H1 (cell line): ENCODE data around the gene DOCK11. TPM values are rescaled to one million over a fixed set of nuclear protein-coding genes. Genes with fewer than 3 reads are reported as not detected.

ENCODE experiments used
- BRCA1 ChIP-seq: IDR thresholded peaks from 2 replicates; pipeline ENCODE4 v1.6.1; 2012; ENCODE audit warnings: low read depth, low read length, improper control_type of control experiment
- HDAC2 ChIP-seq, 2 experiments: fragments of 300-600 bp in 1 of 2; sonication (generic) in 1 of 2; IDR thresholded peaks; 2 replicates each; pipeline ENCODE4 v1.6.1; 2011 to 2012; ENCODE audit warnings: low read depth in 2 of 2, low read length in 2 of 2, mild to moderate bottlenecking in 2 of 2, moderate library complexity in 2 of 2, borderline replicate concordance in 1 of 2, inconsistent platforms in 1 of 2
- KDM5A ChIP-seq: fragments of 200-600 bp; IDR thresholded peaks from 2 replicates; pipeline ENCODE4 v1.7.1; 2012; ENCODE audit warnings: mild to moderate bottlenecking, low read length, inconsistent platforms, mixed read lengths
- RBBP5 ChIP-seq: IDR thresholded peaks from 2 replicates; pipeline ENCODE4 v1.7.1; 2012; ENCODE audit warnings: low read depth, mild to moderate bottlenecking, inconsistent platforms, low read length, moderate library complexity, borderline replicate concordance
- RNF2 ChIP-seq: fragments of 200-900, 300-1000 bp; sonication (generic); IDR thresholded peaks from 2 replicates; pipeline ENCODE4 v1.7.1; 2016; ENCODE audit warnings: borderline replicate concordance, low read depth, mild to moderate bottlenecking, antibody characterized with exemption, low read length; ENCODE audit not compliant: poor library complexity, severe bottlenecking; ENCODE audit errors: missing control alignments
- SAP30 ChIP-seq: fragments of 300-600 bp; sonication (generic); IDR thresholded peaks from 2 replicates; pipeline ENCODE4 v1.7.1; 2012; ENCODE audit warnings: low read length, moderate library complexity, mild to moderate bottlenecking, inconsistent platforms; ENCODE audit not compliant: insufficient read depth, insufficient replicate concordance
- SIN3A ChIP-seq, 2 experiments: IDR thresholded peaks in 1 of 2; conservative IDR thresholded peaks in 1 of 2; 2 replicates each; pipeline ENCODE4 v1.6.1; 2011 to 2012; ENCODE audit warnings: low read length in 2 of 2, improper control_type of control experiment in 1 of 2, low read depth in 1 of 2, mild to moderate bottlenecking in 1 of 2
- polyA plus RNA-seq, 7 experiments: library from polyadenylated mRNA; depleted of rRNA in 3 of 7; stranded (reverse) in 5 of 7; unstranded in 2 of 7; fragments of >200 nt in 5 of 7; fragments of 200-250 nt in 2 of 7; gene quantifications; 1 replicate in 5 of 7; 2 replicates in 1 of 7; 4 replicates in 1 of 7; pipeline versions ENCODE4 v1.2.1 to v1.2.3, GENCODE V29; 2011 to 2013; ENCODE audit warnings: missing spikeins in 2 of 7, mixed read lengths in 2 of 7
- total RNA-seq: library from RNA; stranded (reverse); fragmentation: NEBNext Ultra II Directional; extraction: Animal tissue kit (Norgen Biotek cat#: 25700); gene quantifications from 2 replicates; pipeline ENCODE4 v1.2.1, GENCODE V29; 2021
- TF ChIP-seq, protein P1 (sequence below): fragments of 300-600 bp; sonication (generic); IDR thresholded peaks from 2 replicates; pipeline ENCODE4 v1.7.1; 2012; ENCODE audit warnings: low read length, moderate library complexity, mild to moderate bottlenecking, inconsistent platforms; ENCODE audit not compliant: insufficient replicate concordance

DOCK11 gene
- total and polyA plus RNA-seq, 2 of the 8 experiments (the other 6 are each of a cell fraction or from before 2014, with no cell fraction given) = 4.9 to 12.0 TPM

DNA sequence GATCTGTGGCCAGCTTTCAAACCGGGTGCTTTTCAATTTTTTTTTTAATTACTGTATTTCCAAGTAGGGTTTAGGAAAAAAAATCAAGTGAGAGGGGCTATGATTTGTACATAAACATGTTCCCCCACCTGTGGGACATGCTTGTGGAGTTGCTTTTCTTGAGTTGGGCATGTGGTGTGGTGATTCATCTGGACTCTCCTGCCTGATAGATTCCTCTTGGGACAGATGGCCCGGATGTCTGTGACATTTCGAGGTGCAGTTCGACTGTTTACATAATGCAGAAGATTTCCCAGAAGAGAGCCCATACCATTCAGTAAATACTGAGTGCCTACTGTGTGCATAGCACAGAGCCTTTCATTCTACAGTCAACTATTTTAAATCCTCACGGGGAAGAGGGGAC, 49.9 kb downstream of the DOCK11 start (continued):
- TF ChIP-seq, protein P1, sequence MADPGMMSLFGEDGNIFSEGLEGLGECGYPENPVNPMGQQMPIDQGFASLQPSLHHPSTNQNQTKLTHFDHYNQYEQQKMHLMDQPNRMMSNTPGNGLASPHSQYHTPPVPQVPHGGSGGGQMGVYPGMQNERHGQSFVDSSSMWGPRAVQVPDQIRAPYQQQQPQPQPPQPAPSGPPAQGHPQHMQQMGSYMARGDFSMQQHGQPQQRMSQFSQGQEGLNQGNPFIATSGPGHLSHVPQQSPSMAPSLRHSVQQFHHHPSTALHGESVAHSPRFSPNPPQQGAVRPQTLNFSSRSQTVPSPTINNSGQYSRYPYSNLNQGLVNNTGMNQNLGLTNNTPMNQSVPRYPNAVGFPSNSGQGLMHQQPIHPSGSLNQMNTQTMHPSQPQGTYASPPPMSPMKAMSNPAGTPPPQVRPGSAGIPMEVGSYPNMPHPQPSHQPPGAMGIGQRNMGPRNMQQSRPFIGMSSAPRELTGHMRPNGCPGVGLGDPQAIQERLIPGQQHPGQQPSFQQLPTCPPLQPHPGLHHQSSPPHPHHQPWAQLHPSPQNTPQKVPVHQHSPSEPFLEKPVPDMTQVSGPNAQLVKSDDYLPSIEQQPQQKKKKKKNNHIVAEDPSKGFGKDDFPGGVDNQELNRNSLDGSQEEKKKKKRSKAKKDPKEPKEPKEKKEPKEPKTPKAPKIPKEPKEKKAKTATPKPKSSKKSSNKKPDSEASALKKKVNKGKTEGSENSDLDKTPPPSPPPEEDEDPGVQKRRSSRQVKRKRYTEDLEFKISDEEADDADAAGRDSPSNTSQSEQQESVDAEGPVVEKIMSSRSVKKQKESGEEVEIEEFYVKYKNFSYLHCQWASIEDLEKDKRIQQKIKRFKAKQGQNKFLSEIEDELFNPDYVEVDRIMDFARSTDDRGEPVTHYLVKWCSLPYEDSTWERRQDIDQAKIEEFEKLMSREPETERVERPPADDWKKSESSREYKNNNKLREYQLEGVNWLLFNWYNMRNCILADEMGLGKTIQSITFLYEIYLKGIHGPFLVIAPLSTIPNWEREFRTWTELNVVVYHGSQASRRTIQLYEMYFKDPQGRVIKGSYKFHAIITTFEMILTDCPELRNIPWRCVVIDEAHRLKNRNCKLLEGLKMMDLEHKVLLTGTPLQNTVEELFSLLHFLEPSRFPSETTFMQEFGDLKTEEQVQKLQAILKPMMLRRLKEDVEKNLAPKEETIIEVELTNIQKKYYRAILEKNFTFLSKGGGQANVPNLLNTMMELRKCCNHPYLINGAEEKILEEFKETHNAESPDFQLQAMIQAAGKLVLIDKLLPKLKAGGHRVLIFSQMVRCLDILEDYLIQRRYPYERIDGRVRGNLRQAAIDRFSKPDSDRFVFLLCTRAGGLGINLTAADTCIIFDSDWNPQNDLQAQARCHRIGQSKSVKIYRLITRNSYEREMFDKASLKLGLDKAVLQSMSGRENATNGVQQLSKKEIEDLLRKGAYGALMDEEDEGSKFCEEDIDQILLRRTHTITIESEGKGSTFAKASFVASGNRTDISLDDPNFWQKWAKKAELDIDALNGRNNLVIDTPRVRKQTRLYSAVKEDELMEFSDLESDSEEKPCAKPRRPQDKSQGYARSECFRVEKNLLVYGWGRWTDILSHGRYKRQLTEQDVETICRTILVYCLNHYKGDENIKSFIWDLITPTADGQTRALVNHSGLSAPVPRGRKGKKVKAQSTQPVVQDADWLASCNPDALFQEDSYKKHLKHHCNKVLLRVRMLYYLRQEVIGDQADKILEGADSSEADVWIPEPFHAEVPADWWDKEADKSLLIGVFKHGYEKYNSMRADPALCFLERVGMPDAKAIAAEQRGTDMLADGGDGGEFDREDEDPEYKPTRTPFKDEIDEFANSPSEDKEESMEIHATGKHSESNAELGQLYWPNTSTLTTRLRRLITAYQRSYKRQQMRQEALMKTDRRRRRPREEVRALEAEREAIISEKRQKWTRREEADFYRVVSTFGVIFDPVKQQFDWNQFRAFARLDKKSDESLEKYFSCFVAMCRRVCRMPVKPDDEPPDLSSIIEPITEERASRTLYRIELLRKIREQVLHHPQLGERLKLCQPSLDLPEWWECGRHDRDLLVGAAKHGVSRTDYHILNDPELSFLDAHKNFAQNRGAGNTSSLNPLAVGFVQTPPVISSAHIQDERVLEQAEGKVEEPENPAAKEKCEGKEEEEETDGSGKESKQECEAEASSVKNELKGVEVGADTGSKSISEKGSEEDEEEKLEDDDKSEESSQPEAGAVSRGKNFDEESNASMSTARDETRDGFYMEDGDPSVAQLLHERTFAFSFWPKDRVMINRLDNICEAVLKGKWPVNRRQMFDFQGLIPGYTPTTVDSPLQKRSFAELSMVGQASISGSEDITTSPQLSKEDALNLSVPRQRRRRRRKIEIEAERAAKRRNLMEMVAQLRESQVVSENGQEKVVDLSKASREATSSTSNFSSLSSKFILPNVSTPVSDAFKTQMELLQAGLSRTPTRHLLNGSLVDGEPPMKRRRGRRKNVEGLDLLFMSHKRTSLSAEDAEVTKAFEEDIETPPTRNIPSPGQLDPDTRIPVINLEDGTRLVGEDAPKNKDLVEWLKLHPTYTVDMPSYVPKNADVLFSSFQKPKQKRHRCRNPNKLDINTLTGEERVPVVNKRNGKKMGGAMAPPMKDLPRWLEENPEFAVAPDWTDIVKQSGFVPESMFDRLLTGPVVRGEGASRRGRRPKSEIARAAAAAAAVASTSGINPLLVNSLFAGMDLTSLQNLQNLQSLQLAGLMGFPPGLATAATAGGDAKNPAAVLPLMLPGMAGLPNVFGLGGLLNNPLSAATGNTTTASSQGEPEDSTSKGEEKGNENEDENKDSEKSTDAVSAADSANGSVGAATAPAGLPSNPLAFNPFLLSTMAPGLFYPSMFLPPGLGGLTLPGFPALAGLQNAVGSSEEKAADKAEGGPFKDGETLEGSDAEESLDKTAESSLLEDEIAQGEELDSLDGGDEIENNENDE = no peak
- TF ChIP-seq KDM5A = no peak
- no peak for TF ChIP-seq SAP30
- TF ChIP-seq HDAC2 (IDR thresholded peaks at IDR 0.05; ENCODE audit: borderline replicate concordance in 1 of 2, low read depth in 2 of 2, low read length in 2 of 2) = no peak
- no peak for TF ChIP-seq SIN3A (conservative IDR thresholded peaks at IDR 0.05 in 1 of 2, IDR thresholded peaks at IDR 0.05 in 1 of 2; ENCODE audit: low read depth in 1 of 2, low read length in 2 of 2)
- TF ChIP-seq BRCA1 = no peak
- no peak for TF ChIP-seq RBBP5
- TF ChIP-seq RNF2 = no peak
- TF ChIP-seq, all 59 proteins: peak for 0
